Gastroesophageal sphincter (tissue), 4 donors: ENCODE measurements around the gene ZNF57. TPM values are rescaled to one million over a fixed set of nuclear protein-coding genes. Genes with fewer than 3 reads are reported as not detected.
"Not testable (repeated sequence)": the region's sequence is repeated elsewhere in the genome, so short reads cannot be mapped to it uniquely, and the experiment has no call there.

Experiments used
- ATAC-seq: fragments of 150-250 bp; one replicate; pipeline ENCODE4 v1.9.1; 2016; ENCODE audit warnings: mild to moderate bottlenecking, moderate library complexity
- H3K27ac ChIP-seq, 4 donors: fragments of 200-600 bp; sonication (generic) in 3 of 4; 1 replicate in 3 of 4; 2 replicates in 1 of 4; pipeline ENCODE4 v1.5.1; 2016 to 2019
- H3K27me3 ChIP-seq: fragments of 200-600 bp; sonication (generic); one replicate; pipeline ENCODE4 v1.5.1; 2019
- H3K36me3 ChIP-seq, 2 donors: fragments of 200-600 bp; sonication (generic); one replicate each; pipeline ENCODE4 v1.5.1; 2019; ENCODE audit warnings: control low read depth in 1 of 2
- H3K4me1 ChIP-seq, 3 donors: fragments of 200-600 bp; sonication (generic); 1 replicate in 2 of 3; 2 replicates in 1 of 3; pipeline ENCODE4 v1.5.1; 2016 to 2019; ENCODE audit warnings: control low read depth in 2 of 3
- H3K4me3 ChIP-seq, 2 donors: fragments of 200-600 bp; sonication (generic); one replicate each; pipeline ENCODE4 v1.5.1; 2019; ENCODE audit warnings: mild to moderate bottlenecking in 1 of 2, moderate library complexity in 1 of 2
- H3K9me3 ChIP-seq, 3 donors: fragments of 200-600 bp; sonication (generic); one replicate each; pipeline ENCODE4 v1.5.1; 2017 to 2019; ENCODE audit warnings: control low read depth in 2 of 3
- EP300 ChIP-seq: sonication (generic); formaldehyde crosslinking; IDR thresholded peaks from one replicate; pipeline ENCODE4 v1.6.1; 2017; ENCODE audit warnings: antibody characterized with exemption, mild to moderate bottlenecking
- POLR2A ChIP-seq, 2 donors: fragments of 450-650 bp; IDR thresholded peaks; one replicate each; pipeline ENCODE4 v1.6.1; 2017; ENCODE audit warnings: antibody characterized with exemption in 2 of 2, mild to moderate bottlenecking in 2 of 2, moderate library complexity in 1 of 2
- POLR2AphosphoS5 ChIP-seq: sonication (generic); formaldehyde crosslinking; IDR thresholded peaks from one replicate; pipeline ENCODE4 v1.6.1; 2017; ENCODE audit warnings: antibody characterized with exemption
- WGBS, 2 donors: methylation state at CpG; one replicate each; pipeline ENCODE4 v1.1.5; 2018; ENCODE audit warnings: low coverage in 1 of 2; 5-methylcytosine and 5-hydroxymethylcytosine counted together
- total RNA-seq, 4 donors: library from RNA; depleted of rRNA; stranded (reverse); fragments of >200 nt; gene quantifications; one replicate each; pipeline ENCODE4 v1.1.0, GENCODE V29; 2016
- TF ChIP-seq, protein P1 (sequence below), 4 experiments: fragments of 200-600 bp in 2 of 4; fragments of 450-650 bp in 2 of 4; sonication (generic) in 1 of 4; IDR thresholded peaks; one replicate each; pipeline ENCODE4 v1.5.1; 2017 to 2019; ENCODE audit warnings: antibody characterized with exemption in 4 of 4, mild to moderate bottlenecking in 2 of 4, moderate library complexity in 2 of 4

The ZNF57 gene
- total RNA-seq, 4 donors from 2014 or later, result 1.3 to 3.8 (median 2.8) TPM

DNA sequence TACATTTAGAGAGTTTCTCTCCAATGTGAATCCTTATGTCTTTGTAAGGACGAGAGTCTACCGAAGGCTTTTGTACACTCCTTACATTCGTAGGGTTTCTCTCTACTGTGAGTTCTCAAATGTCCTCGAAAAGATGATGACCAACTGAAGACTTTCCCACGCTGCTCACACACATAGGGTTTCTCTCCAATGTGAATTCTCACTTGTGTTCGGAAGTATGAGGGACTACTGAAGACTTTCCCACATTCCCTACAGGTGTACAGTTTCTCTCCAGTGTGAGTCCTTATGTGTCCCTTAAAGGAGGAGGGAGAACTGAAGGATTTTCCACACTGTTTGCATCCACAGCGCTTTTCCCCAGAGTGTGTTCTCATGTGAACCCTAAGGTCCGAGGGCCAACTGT, 4.0 kb upstream of the ZNF57 start:
- no peak overlapping the region for H3K27ac ChIP-seq
- H3K4me3 ChIP-seq, result no peak overlapping the region
- H3K36me3 ChIP-seq, result no peaks in the 10 kb centered on the region
- H3K9me3 ChIP-seq, result peaks cover 0 to 13% (median 0%) of the 10 kb centered on the region in 3 donors
- H3K4me1 ChIP-seq, result peaks cover 0 to 6% (median 6%) of the 10 kb centered on the region in 3 donors
- no peak for ATAC-seq
- H3K27me3 ChIP-seq, result peaks cover 12% of the 10 kb centered on the region
- TF ChIP-seq, protein P1, sequence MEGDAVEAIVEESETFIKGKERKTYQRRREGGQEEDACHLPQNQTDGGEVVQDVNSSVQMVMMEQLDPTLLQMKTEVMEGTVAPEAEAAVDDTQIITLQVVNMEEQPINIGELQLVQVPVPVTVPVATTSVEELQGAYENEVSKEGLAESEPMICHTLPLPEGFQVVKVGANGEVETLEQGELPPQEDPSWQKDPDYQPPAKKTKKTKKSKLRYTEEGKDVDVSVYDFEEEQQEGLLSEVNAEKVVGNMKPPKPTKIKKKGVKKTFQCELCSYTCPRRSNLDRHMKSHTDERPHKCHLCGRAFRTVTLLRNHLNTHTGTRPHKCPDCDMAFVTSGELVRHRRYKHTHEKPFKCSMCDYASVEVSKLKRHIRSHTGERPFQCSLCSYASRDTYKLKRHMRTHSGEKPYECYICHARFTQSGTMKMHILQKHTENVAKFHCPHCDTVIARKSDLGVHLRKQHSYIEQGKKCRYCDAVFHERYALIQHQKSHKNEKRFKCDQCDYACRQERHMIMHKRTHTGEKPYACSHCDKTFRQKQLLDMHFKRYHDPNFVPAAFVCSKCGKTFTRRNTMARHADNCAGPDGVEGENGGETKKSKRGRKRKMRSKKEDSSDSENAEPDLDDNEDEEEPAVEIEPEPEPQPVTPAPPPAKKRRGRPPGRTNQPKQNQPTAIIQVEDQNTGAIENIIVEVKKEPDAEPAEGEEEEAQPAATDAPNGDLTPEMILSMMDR (IDR thresholded peaks at IDR 0.05), result no peak
- TF ChIP-seq POLR2AphosphoS5 (no peak), EP300 (no peak), POLR2A (IDR thresholded peaks at IDR 0.05) (no peak)
- WGBS, 2 donors, result 79 to 93% methylated on average over 3 to 8 of the region's 8 CpGs

DNA sequence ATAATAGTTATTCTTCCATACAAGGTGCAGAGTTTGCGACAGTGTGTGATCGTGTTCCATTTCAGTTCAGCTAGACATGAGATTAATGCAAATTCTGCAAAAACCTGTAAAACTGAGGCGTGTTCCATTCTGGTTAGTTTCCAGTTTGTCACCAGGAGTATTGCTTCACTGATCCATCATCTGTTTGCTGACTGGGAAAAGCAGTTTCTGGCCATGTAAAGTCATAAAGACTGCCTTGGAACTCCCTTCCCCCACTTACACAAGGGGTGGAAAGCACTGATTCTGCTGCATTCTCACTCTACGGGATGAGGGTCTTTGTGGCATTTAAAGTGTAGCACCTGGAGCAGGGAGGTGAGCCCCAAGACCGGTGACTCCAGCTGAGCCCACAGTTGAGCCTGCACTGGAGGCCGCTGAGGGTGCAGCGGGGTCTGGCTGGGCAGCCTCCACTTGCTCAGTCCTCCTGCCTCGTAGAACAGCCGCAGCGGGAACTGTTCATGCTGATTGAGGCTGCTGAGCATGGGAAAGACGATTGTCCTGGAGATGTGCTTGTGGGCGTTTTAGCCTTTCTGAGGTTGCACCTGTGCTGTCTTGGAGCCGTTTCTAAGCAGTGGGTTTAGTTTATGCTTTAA, 2.0 kb downstream of the ZNF57 start:
- no peak for ATAC-seq
- Histone ChIP-seq H3K4me3 (no peak overlapping the region), H3K9me3 (no peaks in the 10 kb centered on the region), H3K27ac (no peak overlapping the region), H3K36me3 (no peaks in the 10 kb centered on the region), H3K4me1 (peaks cover 0 to 15% (median 7%) of the 10 kb centered on the region in 3 donors), H3K27me3 (no peaks in the 10 kb centered on the region)
- WGBS, 2 donors, result 81 to 87% methylated on average over 3 to 6 of the region's 13 CpGs
- TF ChIP-seq POLR2AphosphoS5 (no peak), POLR2A (IDR thresholded peaks at IDR 0.05) (no peak), EP300 (no peak)
- TF ChIP-seq, protein P1 (IDR thresholded peaks at IDR 0.05), result no peak

DNA sequence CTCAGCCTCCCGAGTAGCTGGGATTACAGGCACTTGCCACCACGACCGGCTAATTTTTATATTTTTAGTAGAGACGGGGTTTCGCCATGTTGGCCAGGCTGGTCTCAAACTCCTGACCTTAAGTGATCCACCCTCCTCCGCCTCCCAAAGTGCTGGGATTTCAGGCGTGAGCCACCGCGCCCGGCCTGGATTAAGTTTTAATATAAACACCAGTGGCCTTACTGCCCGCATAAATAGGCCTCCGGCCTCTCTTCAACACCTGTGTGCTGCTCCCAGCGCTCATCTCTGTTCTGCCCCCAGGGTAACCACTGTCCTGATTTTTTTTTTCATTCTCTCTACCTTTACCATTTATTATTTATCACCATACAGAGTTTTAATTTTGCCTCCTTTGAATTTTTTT, 2.6 kb downstream of the ZNF57 start:
- H3K9me3 ChIP-seq, H3K36me3 ChIP-seq, H3K27me3 ChIP-seq, H3K4me3 ChIP-seq, H3K27ac ChIP-seq, ATAC-seq: not testable (repeated sequence)
- peaks cover 0 to 15% (median 7%) of the 10 kb centered on the region in 3 donors for H3K4me1 ChIP-seq
- 94 to 95% methylated on average over 5 to 13 of the region's 13 CpGs for WGBS, 2 donors

DNA sequence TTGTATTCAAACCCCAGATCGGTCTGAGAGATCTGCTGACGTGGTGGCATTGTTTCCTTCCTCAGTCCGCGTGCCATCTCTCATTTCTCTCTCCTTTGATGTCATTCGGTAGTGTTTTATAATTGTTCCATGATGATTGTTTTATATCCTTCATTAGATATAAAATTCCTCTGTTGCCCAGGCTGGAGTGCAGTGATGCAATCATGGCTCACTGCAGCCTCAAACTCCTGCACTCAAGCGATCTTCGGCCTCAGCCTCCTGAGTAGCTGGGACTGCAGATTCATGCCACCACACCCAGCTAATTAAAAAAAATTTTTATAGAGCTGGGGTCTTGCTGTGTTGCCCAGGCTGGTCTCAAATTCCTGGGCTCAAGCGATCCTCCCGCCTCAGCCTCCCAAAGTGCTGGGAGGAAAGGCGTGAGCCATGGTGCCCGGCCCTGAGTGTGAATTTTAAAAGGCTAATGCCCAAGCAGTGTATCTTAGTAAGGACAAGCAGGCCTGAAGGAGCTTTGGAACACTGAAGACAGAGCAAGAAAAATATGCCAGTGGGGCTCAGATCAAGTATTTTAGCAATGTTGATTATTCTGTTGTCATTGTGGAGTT, 5.3 kb downstream of the ZNF57 start:
- H3K36me3 ChIP-seq, result no peaks in the 10 kb centered on the region

DNA sequence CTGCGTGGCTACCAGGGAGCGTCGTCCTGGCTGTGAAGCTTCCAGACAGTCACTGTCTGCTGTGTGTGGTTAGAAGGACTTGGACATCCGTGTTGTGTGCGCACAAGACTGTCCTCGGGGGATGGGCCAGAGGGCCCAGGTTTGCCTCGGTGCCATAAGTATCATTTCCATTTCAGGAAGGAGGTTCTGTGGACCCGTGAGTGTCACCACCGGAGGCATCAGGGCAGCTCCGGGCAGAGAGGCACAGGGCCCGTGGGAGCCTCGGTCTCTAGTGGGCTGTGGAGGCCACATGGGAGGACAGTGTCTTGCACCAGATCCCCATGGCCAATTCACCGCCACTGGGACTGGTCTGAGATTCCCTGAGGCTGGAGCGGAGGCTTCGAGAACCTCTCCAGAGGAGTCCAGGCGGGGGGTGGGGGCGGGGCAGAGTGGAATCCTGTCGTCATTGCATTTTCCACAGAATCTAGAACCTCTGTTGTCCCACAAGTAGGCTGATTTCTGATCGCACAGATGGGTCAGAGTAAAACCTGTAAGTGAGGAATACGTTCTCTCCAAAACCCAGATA, 6.0 kb downstream of the ZNF57 start:
- no peak for ATAC-seq
- Histone ChIP-seq H3K27me3 (no peaks in the 10 kb centered on the region), H3K4me3 (no peak overlapping the region), H3K9me3 (no peaks in the 10 kb centered on the region), H3K36me3 (no peaks in the 10 kb centered on the region), H3K27ac (no peak overlapping the region), H3K4me1 (peaks cover 0 to 9% (median 1%) of the 10 kb centered on the region in 3 donors)
- TF ChIP-seq, protein P1 (IDR thresholded peaks at IDR 0.05), result no peak
- TF ChIP-seq POLR2A (IDR thresholded peaks at IDR 0.05), result no peak
- 76 to 94% methylated on average over 4 to 5 of the region's 20 CpGs for WGBS, 2 donors

More for the DNA sequence above, 5.3 kb downstream of the ZNF57 start:
- no peak overlapping the region for H3K4me3 ChIP-seq
- no peaks in the 10 kb centered on the region for H3K9me3 ChIP-seq
- peaks cover 0 to 15% (median 7%) of the 10 kb centered on the region in 3 donors for H3K4me1 ChIP-seq
- H3K27ac ChIP-seq, result no peak overlapping the region
- 77 to 90% methylated on average over 5 to 6 of the region's 11 CpGs for WGBS, 2 donors
- H3K27me3 ChIP-seq, result no peaks in the 10 kb centered on the region
- ATAC-seq, result no peak
- no peak for TF ChIP-seq POLR2A (IDR thresholded peaks at IDR 0.05)
- no peak for TF ChIP-seq POLR2AphosphoS5
- TF ChIP-seq, protein P1 (IDR thresholded peaks at IDR 0.05), result no peak
- TF ChIP-seq EP300, result no peak
